ENCODE data around the gene KRT2. TPM values are rescaled to one million over a fixed set of nuclear protein-coding genes. Genes with fewer than 3 reads are reported as not detected.

Gene KRT2
- total RNA-seq, 4 donors from 2014 or later = not detected

- 64% methylated on average over 7 of the region's 7 CpGs for WGBS
- no peaks in the 10 kb centered on the region for H3K9me3 ChIP-seq
- DNase-seq (ENCODE audit: extremely low spot score) = no peak
- H3K4me1 ChIP-seq = no peaks in the 10 kb centered on the region
- H3K27me3 ChIP-seq = peaks cover 0 to 28% (median 0%) of the 10 kb centered on the region in 4 donors
- H3K4me3 ChIP-seq = no peak overlapping the region
- TF ChIP-seq POLR2AphosphoS5 (IDR thresholded peaks at IDR 0.05) (no peak), EP300 (IDR thresholded peaks at IDR 0.05) (no peak), POLR2A (IDR thresholded peaks at IDR 0.05; ENCODE audit: low read depth) (no peak)
- TF ChIP-seq, protein P1, sequence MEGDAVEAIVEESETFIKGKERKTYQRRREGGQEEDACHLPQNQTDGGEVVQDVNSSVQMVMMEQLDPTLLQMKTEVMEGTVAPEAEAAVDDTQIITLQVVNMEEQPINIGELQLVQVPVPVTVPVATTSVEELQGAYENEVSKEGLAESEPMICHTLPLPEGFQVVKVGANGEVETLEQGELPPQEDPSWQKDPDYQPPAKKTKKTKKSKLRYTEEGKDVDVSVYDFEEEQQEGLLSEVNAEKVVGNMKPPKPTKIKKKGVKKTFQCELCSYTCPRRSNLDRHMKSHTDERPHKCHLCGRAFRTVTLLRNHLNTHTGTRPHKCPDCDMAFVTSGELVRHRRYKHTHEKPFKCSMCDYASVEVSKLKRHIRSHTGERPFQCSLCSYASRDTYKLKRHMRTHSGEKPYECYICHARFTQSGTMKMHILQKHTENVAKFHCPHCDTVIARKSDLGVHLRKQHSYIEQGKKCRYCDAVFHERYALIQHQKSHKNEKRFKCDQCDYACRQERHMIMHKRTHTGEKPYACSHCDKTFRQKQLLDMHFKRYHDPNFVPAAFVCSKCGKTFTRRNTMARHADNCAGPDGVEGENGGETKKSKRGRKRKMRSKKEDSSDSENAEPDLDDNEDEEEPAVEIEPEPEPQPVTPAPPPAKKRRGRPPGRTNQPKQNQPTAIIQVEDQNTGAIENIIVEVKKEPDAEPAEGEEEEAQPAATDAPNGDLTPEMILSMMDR (IDR thresholded peaks at IDR 0.05) = no peak
- H3K36me3 ChIP-seq = no peaks in the 10 kb centered on the region
- intact Hi-C loops (cut with DNase I) = no loop called here
- H3K27ac ChIP-seq (replicated peaks in 1 of 4) = no peak overlapping the region
These were observed 7.4 kb upstream of the KRT2 start for GRCh38 chr12:52659395-52659794.

- no peaks in the 10 kb centered on the region for H3K9me3 ChIP-seq
- DNase-seq (ENCODE audit: extremely low spot score) = no peak
- no peak overlapping the region for H3K27ac ChIP-seq (replicated peaks in 1 of 4)
- H3K27me3 ChIP-seq = peaks cover 0 to 27% (median 0%) of the 10 kb centered on the region in 4 donors
- H3K4me3 ChIP-seq = no peak overlapping the region
- no peaks in the 10 kb centered on the region for H3K36me3 ChIP-seq
- 91% methylated on average over 4 of the region's 4 CpGs for WGBS
- H3K4me1 ChIP-seq = no peaks in the 10 kb centered on the region
- no peak for TF ChIP-seq POLR2AphosphoS5 (IDR thresholded peaks at IDR 0.05)
- TF ChIP-seq, protein P1 (IDR thresholded peaks at IDR 0.05) = no peak
- TF ChIP-seq POLR2A (IDR thresholded peaks at IDR 0.05; ENCODE audit: low read depth) = no peak
- no peak for TF ChIP-seq EP300 (IDR thresholded peaks at IDR 0.05)
- intact Hi-C loops (cut with DNase I) = no loop called here
These were observed 6.2 kb upstream of the KRT2 start for GRCh38 chr12:52658196-52658595.

- WGBS = 84% methylated on average over 6 of the region's 6 CpGs
- no peak for TF ChIP-seq POLR2AphosphoS5 (IDR thresholded peaks at IDR 0.05)
- TF ChIP-seq, protein P1 (IDR thresholded peaks at IDR 0.05) = no peak
- no peak for TF ChIP-seq POLR2A (IDR thresholded peaks at IDR 0.05; ENCODE audit: low read depth)
- no peak for TF ChIP-seq EP300 (IDR thresholded peaks at IDR 0.05)
- H3K4me3 ChIP-seq = no peak overlapping the region
- peaks cover 0 to 27% (median 0%) of the 10 kb centered on the region in 4 donors for H3K27me3 ChIP-seq
- no peak overlapping the region for H3K27ac ChIP-seq (replicated peaks in 1 of 4)
- no peaks in the 10 kb centered on the region for H3K9me3 ChIP-seq
- intact Hi-C loops (cut with DNase I) = no loop called here
- H3K36me3 ChIP-seq = no peaks in the 10 kb centered on the region
- no peak for DNase-seq (ENCODE audit: extremely low spot score)
- no peaks in the 10 kb centered on the region for H3K4me1 ChIP-seq
These were observed 5.4 kb upstream of the KRT2 start for GRCh38 chr12:52657250-52657902.

GRCh38 chr12:52656616-52657015, 4.6 kb upstream of the KRT2 start:
- Histone ChIP-seq H3K27ac (replicated peaks in 1 of 4) (no peak overlapping the region), H3K36me3 (no peaks in the 10 kb centered on the region), H3K4me1 (no peaks in the 10 kb centered on the region), H3K4me3 (no peak overlapping the region), H3K9me3 (no peaks in the 10 kb centered on the region), H3K27me3 (peaks cover 0 to 34% (median 0%) of the 10 kb centered on the region in 4 donors)
- no peak for DNase-seq (ENCODE audit: extremely low spot score)
- intact Hi-C loops (cut with DNase I) = no loop called here
- TF ChIP-seq EP300 (IDR thresholded peaks at IDR 0.05) (no peak), POLR2A (IDR thresholded peaks at IDR 0.05; ENCODE audit: low read depth) (no peak), POLR2AphosphoS5 (IDR thresholded peaks at IDR 0.05) (no peak)
- TF ChIP-seq, protein P1 (IDR thresholded peaks at IDR 0.05) = no peak
- 86% methylated on average over 4 of the region's 4 CpGs for WGBS

- Histone ChIP-seq H3K27ac (replicated peaks in 1 of 4) (no peak overlapping the region), H3K27me3 (peaks cover 0 to 34% (median 0%) of the 10 kb centered on the region in 4 donors), H3K9me3 (no peaks in the 10 kb centered on the region), H3K4me1 (no peaks in the 10 kb centered on the region), H3K36me3 (no peaks in the 10 kb centered on the region), H3K4me3 (no peak overlapping the region)
- no peak for DNase-seq (ENCODE audit: extremely low spot score)
- TF ChIP-seq EP300 (IDR thresholded peaks at IDR 0.05) (no peak), POLR2A (IDR thresholded peaks at IDR 0.05; ENCODE audit: low read depth) (no peak), POLR2AphosphoS5 (IDR thresholded peaks at IDR 0.05) (no peak)
- TF ChIP-seq, protein P1 (IDR thresholded peaks at IDR 0.05) = no peak
- 62% methylated on average over 8 of the region's 8 CpGs for WGBS
- intact Hi-C loops (cut with DNase I) = no loop called here
These were observed 3.7 kb upstream of the KRT2 start for GRCh38 chr12:52655720-52656124.

Measured in esophagus muscularis mucosa (tissue), 4 donors.